Uterus (tissue), 4 donors: ENCODE measurements around the gene CYP26C1. TPM values are rescaled to one million over a fixed set of nuclear protein-coding genes. Genes with fewer than 3 reads are reported as not detected.

Source experiments
- DNase-seq, 2 donors: peaks; one replicate each; pipeline ENCODE4 v3.0.0-alpha.2; 2019 to 2020
- H3K27ac ChIP-seq, 2 donors: fragments of 200-600 bp; sonication (generic); 1 replicate in 1 of 2; 2 replicates in 1 of 2; pipeline ENCODE4 v1.5.1; 2016 to 2018
- H3K27me3 ChIP-seq, 2 donors: fragments of 200-600 bp; sonication (generic); one replicate each; pipeline ENCODE4 v1.5.1; 2018 to 2019; ENCODE audit warnings: control low read depth in 1 of 2
- H3K36me3 ChIP-seq, 2 donors: fragments of 200-600 bp; sonication (generic); one replicate each; pipeline ENCODE4 v1.5.1; 2019; ENCODE audit warnings: control low read depth in 1 of 2
- H3K4me1 ChIP-seq, 2 donors: fragments of 200-600 bp; sonication (generic); one replicate each; pipeline ENCODE4 v1.5.1; 2018 to 2019; ENCODE audit warnings: control low read depth in 1 of 2
- H3K4me3 ChIP-seq, 2 donors: fragments of 200-600 bp; sonication (generic); 1 replicate in 1 of 2; 2 replicates in 1 of 2; pipeline ENCODE4 v1.5.1; 2018 to 2019; ENCODE audit warnings: mild to moderate bottlenecking in 1 of 2
- H3K9me3 ChIP-seq, 2 donors: fragments of 200-600 bp; sonication (generic); one replicate each; pipeline ENCODE4 v1.5.1; 2019; ENCODE audit warnings: control low read depth in 1 of 2
- POLR2A ChIP-seq, 2 donors: fragments of 450-650 bp; IDR thresholded peaks; one replicate each; pipeline ENCODE4 v1.6.1; 2016; ENCODE audit warnings: antibody characterized with exemption in 2 of 2, mild to moderate bottlenecking in 1 of 2, moderate library complexity in 1 of 2
- intact Hi-C: fragments of 100-400 bp; cut with DNase I; formaldehyde crosslinking; loops from one replicate; pipeline ENCODE4 v1.15.1; 2023; ENCODE audit warnings: low total_unique reads
- total RNA-seq, 4 donors: library from RNA; depleted of rRNA in 3 of 4; stranded (reverse); fragments of >200 nt in 3 of 4; gene quantifications; one replicate each; pipeline versions ENCODE4 v1.1.0 to v1.2.4, GENCODE V29; 2014 to 2023
- TF ChIP-seq, protein P1 (sequence below), 4 experiments: fragments of 200-600 bp in 2 of 4; fragments of 450-650 bp in 2 of 4; sonication (generic) in 2 of 4; IDR thresholded peaks; one replicate each; pipeline ENCODE4 v1.5.1; 2016 to 2019; ENCODE audit warnings: antibody characterized with exemption in 4 of 4, mild to moderate bottlenecking in 2 of 4, moderate library complexity in 1 of 4
- donor health status: DM: yes; HTN: yes; CAD: no.

CYP26C1 gene
- total RNA-seq, 4 donors from 2014 or later, result 0.15 to 0.41 TPM; not detected in 2

DNA sequence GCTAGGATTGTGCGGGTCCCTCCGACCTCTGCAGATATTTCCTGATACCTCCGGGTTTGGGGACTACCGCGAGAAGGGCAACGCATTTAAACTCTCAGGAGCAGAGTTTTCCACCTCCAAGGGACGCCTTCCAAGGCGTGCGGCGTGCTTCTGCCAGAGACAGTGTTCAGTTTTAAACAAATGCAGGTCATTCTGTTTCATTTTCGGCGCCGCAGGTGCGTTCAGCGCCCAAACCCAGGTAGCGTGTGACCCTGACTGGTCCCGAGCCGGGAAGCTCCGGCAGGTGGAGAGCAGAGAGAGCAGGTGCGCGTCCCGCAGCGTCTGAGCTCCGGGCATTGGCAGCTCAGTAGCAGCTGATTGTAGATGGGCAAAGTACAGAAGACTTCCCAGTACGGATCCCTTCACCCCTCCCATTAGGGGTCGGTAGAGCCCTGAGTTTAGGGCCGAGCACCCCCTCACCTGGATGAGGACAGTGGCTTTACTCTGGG lies 11.7 kb downstream of the CYP26C1 start:
- TF ChIP-seq, protein P1, sequence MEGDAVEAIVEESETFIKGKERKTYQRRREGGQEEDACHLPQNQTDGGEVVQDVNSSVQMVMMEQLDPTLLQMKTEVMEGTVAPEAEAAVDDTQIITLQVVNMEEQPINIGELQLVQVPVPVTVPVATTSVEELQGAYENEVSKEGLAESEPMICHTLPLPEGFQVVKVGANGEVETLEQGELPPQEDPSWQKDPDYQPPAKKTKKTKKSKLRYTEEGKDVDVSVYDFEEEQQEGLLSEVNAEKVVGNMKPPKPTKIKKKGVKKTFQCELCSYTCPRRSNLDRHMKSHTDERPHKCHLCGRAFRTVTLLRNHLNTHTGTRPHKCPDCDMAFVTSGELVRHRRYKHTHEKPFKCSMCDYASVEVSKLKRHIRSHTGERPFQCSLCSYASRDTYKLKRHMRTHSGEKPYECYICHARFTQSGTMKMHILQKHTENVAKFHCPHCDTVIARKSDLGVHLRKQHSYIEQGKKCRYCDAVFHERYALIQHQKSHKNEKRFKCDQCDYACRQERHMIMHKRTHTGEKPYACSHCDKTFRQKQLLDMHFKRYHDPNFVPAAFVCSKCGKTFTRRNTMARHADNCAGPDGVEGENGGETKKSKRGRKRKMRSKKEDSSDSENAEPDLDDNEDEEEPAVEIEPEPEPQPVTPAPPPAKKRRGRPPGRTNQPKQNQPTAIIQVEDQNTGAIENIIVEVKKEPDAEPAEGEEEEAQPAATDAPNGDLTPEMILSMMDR (IDR thresholded peaks at IDR 0.05), result no peak
- TF ChIP-seq POLR2A (IDR thresholded peaks at IDR 0.05), result no peak
- intact Hi-C loops, result no loop called here
- no peaks in the 10 kb centered on the region for H3K9me3 ChIP-seq
- H3K27me3 ChIP-seq, result peaks cover 0 to 29% of the 10 kb centered on the region in 2 donors
- H3K4me3 ChIP-seq, result peak overlapping the region in 1 of 2 donors; percentile 4
- no peak for DNase-seq
- H3K4me1 ChIP-seq, result peaks cover 0 to 21% of the 10 kb centered on the region in 2 donors
- no peaks in the 10 kb centered on the region for H3K36me3 ChIP-seq
- no peak overlapping the region for H3K27ac ChIP-seq

- H3K36me3 ChIP-seq, result no peaks in the 10 kb centered on the region
- DNase-seq, result no peak
- no peaks in the 10 kb centered on the region for H3K9me3 ChIP-seq
- peaks cover 0 to 29% of the 10 kb centered on the region in 2 donors for H3K27me3 ChIP-seq
- TF ChIP-seq, protein P1 (IDR thresholded peaks at IDR 0.05), result no peak
- no peak for TF ChIP-seq POLR2A (IDR thresholded peaks at IDR 0.05)
- no peak overlapping the region for H3K27ac ChIP-seq
- H3K4me1 ChIP-seq, result peaks cover 0 to 20% of the 10 kb centered on the region in 2 donors
- intact Hi-C loops, result no loop called here
- peak overlapping the region in 1 of 2 donors; percentile 5 for H3K4me3 ChIP-seq
These were observed 12.3 kb downstream of the CYP26C1 start for GRCh38 chr10:93072713-93073538.

GRCh38 chr10:93073539-93074146 lies 13.0 kb downstream of the CYP26C1 start, which contains the start of gene CYP26A1:
Gene CYP26A1, plus strand, starts transcription at chr10:93073893. Its CDS starts 42 bp downstream, at chr10:93073935.
- Histone ChIP-seq H3K36me3 (no peaks in the 10 kb centered on the region), H3K9me3 (no peaks in the 10 kb centered on the region), H3K27ac (no peak within 1 kb of the TSS), H3K4me3 (peak within 1 kb of the TSS in 1 of 2 donors; percentile 5), H3K4me1 (peaks cover 0 to 14% of the 10 kb centered on the region in 2 donors), H3K27me3 (peaks cover 0 to 29% of the 10 kb centered on the region in 2 donors)
- no peak for DNase-seq
- intact Hi-C loops, result no loop called here
- TF ChIP-seq, protein P1 (IDR thresholded peaks at IDR 0.05), result no peak
- TF ChIP-seq POLR2A (IDR thresholded peaks at IDR 0.05), result no peak

DNA sequence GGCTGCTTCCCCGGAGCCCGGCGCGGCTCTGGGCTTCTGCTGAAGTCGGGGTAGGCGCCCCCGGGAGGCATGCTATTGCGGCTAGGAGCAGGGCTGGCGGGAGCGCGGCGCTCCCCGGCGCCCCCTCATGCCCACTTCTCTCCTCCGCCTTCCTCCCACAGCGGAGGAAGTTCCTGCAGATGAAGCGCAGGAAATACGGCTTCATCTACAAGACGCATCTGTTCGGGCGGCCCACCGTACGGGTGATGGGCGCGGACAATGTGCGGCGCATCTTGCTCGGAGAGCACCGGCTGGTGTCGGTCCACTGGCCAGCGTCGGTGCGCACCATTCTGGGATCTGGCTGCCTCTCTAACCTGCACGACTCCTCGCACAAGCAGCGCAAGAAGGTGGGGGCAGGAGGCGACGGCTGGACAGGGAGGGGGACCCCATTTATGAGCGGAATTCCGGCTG lies 13.6 kb downstream of the CYP26C1 start:
- Histone ChIP-seq H3K36me3 (no peaks in the 10 kb centered on the region), H3K9me3 (no peaks in the 10 kb centered on the region), H3K4me3 (peak overlapping the region in 1 of 2 donors; percentile 5), H3K27ac (no peak overlapping the region), H3K4me1 (peaks cover 0 to 14% of the 10 kb centered on the region in 2 donors), H3K27me3 (peaks cover 0 to 29% of the 10 kb centered on the region in 2 donors)
- intact Hi-C loops, result no loop called here
- no peak for DNase-seq
- TF ChIP-seq, protein P1 (IDR thresholded peaks at IDR 0.05), result no peak
- TF ChIP-seq POLR2A (IDR thresholded peaks at IDR 0.05), result no peak
